K562 (cell line): ENCODE data around the gene S100P. TPM values are rescaled to one million over a fixed set of nuclear protein-coding genes. Genes with fewer than 3 reads are reported as not detected.

ENCODE experiments used
- ATAC-seq: fragments of 200-7000 bp; cut with Tn5 transposase; 3 replicates; pipeline ENCODE4 v1.9.1; 2020; ENCODE audit warnings: moderate library complexity
- BruUV-seq: library from RNA; stranded (reverse); fragments of 400-500 nt; replicated peaks from 2 replicates; lab custom pipeline; 2021; lab: Mats Ljungman, UMichigan
- CTCF ChIA-PET: fragments of 300-600 bp; formaldehyde crosslinking; extraction: SDS; loops from one replicate; lab custom pipeline; 2021; ENCODE audit warnings: low intra/inter-chr PET ratio; lab: Yijun Ruan, JAX
- POLR2A ChIA-PET: fragments of 300-600, 350-650 bp; sonication (Branson Sonifier 250); formaldehyde crosslinking; extraction: SDS; loops from one replicate; lab custom pipeline; 2021; ENCODE audit warnings: antibody characterized with exemption, inconsistent platforms; lab: Yijun Ruan, JAX
- DNase-seq, 4 experiments: peaks; one replicate each; pipeline versions ENCODE4 v3.0.0 to v3.0.0-alpha.2; 2011 to 2018; ENCODE audit warnings: low spot score in 3 of 4, mixed read lengths in 3 of 4; ENCODE audit errors: extremely low read depth in 1 of 4
- FAIRE-seq: peaks from 2 replicates; lab custom pipeline; 2011; peaks lifted over from hg19 to GRCh38; lab: Jason Lieb, UNC
- H2AFZ ChIP-seq: 2 replicates; pipeline ENCODE4 v1.6.0; 2011; ENCODE audit warnings: low read depth, low read length, control low read depth, inconsistent platforms
- H3K27ac ChIP-seq: fragments of 200-600 bp; 3 replicates; pipeline ENCODE4 v1.8.0; 2011; ENCODE audit warnings: low read depth, mild to moderate bottlenecking, control low read depth, inconsistent platforms, low read length, moderate library complexity, mixed read lengths; ENCODE audit errors: extremely low read depth
- H3K27me3 ChIP-seq, 2 experiments: fragments of 300-600 bp in 1 of 2; 2 replicates in 1 of 2; 3 replicates in 1 of 2; pipeline versions ENCODE4 v1.6.0 to v1.8.0; 2011; ENCODE audit warnings: inconsistent platforms in 2 of 2, low read length in 2 of 2, mild to moderate bottlenecking in 1 of 2, mixed read lengths in 1 of 2, moderate library complexity in 1 of 2; ENCODE audit not compliant: control insufficient read depth in 2 of 2, insufficient read depth in 2 of 2
- H3K36me3 ChIP-seq: fragments of 300-600 bp; 3 replicates; pipeline ENCODE4 v1.8.0; 2011; ENCODE audit warnings: mild to moderate bottlenecking, low read length, inconsistent platforms; ENCODE audit not compliant: control insufficient read depth, insufficient read depth
- H3K4me1 ChIP-seq, 2 experiments: fragments of 200-600 bp in 1 of 2; replicated peaks in 1 of 2; 2 replicates in 1 of 2; 3 replicates in 1 of 2; pipeline versions ENCODE4 v1.5.1 to v1.8.0; 2011; ENCODE audit warnings: inconsistent platforms in 2 of 2, low read length in 2 of 2, mild to moderate bottlenecking in 1 of 2, mixed read lengths in 1 of 2, moderate library complexity in 1 of 2; ENCODE audit not compliant: control insufficient read depth in 2 of 2, insufficient read depth in 2 of 2
- H3K4me2 ChIP-seq: 2 replicates; pipeline ENCODE4 v1.6.1; 2011; ENCODE audit warnings: low read length, control low read depth, inconsistent platforms, mixed read lengths; ENCODE audit not compliant: insufficient read depth
- H3K4me3 ChIP-seq: fragments of 200-600 bp; sonication (generic), shearing (Covaris generic); 2 replicates; pipeline ENCODE4 v1.5.1; 2016; ENCODE audit warnings: control low read depth, inconsistent platforms
- H3K79me2 ChIP-seq: fragments of 200-600 bp; 3 replicates; pipeline ENCODE4 v1.8.0; 2011; ENCODE audit warnings: low read length, inconsistent platforms; ENCODE audit not compliant: control insufficient read depth, insufficient read depth
- H3K9ac ChIP-seq, 2 experiments: 2 replicates each; pipeline versions ENCODE4 v1.6.0 to v1.6.1; 2011; ENCODE audit warnings: low read depth in 2 of 2, low read length in 2 of 2, control low read depth in 1 of 2, inconsistent platforms in 1 of 2, mild to moderate bottlenecking in 1 of 2, mixed read lengths in 1 of 2; ENCODE audit not compliant: insufficient read depth in 1 of 2
- H3K9me1 ChIP-seq: one replicate; pipeline ENCODE4 v1.6.0; 2011; ENCODE audit warnings: inconsistent platforms, mild to moderate bottlenecking, low read length, moderate library complexity; ENCODE audit not compliant: control insufficient read depth, insufficient read depth
- H3K9me3 ChIP-seq: replicated peaks from 2 replicates; pipeline ENCODE4 v1.5.1; 2011; ENCODE audit warnings: low read depth, low read length, inconsistent platforms; ENCODE audit not compliant: control insufficient read depth, insufficient read depth
- H4K20me1 ChIP-seq: replicated peaks from 2 replicates; pipeline ENCODE4 v1.6.1; 2011; ENCODE audit warnings: low read length, inconsistent platforms, mixed read lengths; ENCODE audit not compliant: control insufficient read depth, insufficient read depth
- ATF1 ChIP-seq, 2 experiments: fragments of 450-650 bp in 1 of 2; IDR thresholded peaks; 2 replicates each; pipeline ENCODE4 v1.6.1; 2016; ENCODE audit warnings: missing compliant biosample characterization in 1 of 2, missing genetic modification characterization in 1 of 2
- ATF7 ChIP-seq: fragments of 450-650 bp; IDR thresholded peaks from 2 replicates; pipeline ENCODE4 v1.7.1; 2014; ENCODE audit warnings: mild to moderate bottlenecking, moderate library complexity
- CBFB ChIP-seq: sonication (generic); formaldehyde crosslinking; IDR thresholded peaks from 2 replicates; pipeline ENCODE4 v1.4.0; 2020; ENCODE audit warnings: mild to moderate bottlenecking, missing genetic modification reagents
- CEBPB ChIP-seq: fragments of 450-650 bp; IDR thresholded peaks from 2 replicates; pipeline ENCODE4 v1.6.1; 2016; ENCODE audit warnings: missing genetic modification characterization, missing compliant biosample characterization
- DIDO1 ChIP-seq: fragments of 450-650 bp; IDR thresholded peaks from 2 replicates; pipeline ENCODE4 v1.6.1; 2016; ENCODE audit warnings: low read depth, missing biosample characterization, missing genetic modification characterization
- DMBX1 ChIP-seq: fragments of 250-450 bp; sonication (Bioruptor Pico); IDR thresholded peaks from 2 replicates; pipeline ENCODE4 v1.8.0; 2022; ENCODE audit warnings: inconsistent platforms, mild to moderate bottlenecking, moderate library complexity, borderline replicate concordance
- GABPA ChIP-seq: fragments of 200-800 bp; sonication (Bioruptor generic); conservative IDR thresholded peaks from 2 replicates; pipeline ENCODE4 v1.6.1; 2016; ENCODE audit warnings: low read depth, missing genetic modification characterization, missing compliant biosample characterization
- HEY1 ChIP-seq: fragments of 250-450 bp; sonication (Bioruptor Pico); IDR thresholded peaks from 2 replicates; pipeline ENCODE4 v1.5.0; 2020; ENCODE audit warnings: mild to moderate bottlenecking, moderate library complexity, borderline replicate concordance
- ILK ChIP-seq: fragments of 450-650 bp; IDR thresholded peaks from 2 replicates; pipeline ENCODE4 v1.6.1; 2016; ENCODE audit warnings: missing genetic modification characterization, low read depth, mild to moderate bottlenecking, missing compliant biosample characterization, moderate library complexity, borderline replicate concordance
- JUNB ChIP-seq: fragments of 450-650 bp; formaldehyde crosslinking; conservative IDR thresholded peaks from 2 replicates; pipeline ENCODE4 v1.4.0; 2020; ENCODE audit warnings: mild to moderate bottlenecking
- KLF16 ChIP-seq: IDR thresholded peaks from 2 replicates; pipeline ENCODE4 v1.6.1; 2016; ENCODE audit warnings: antibody characterized with exemption
- MYNN ChIP-seq, 2 experiments: sonication (generic); formaldehyde crosslinking in 1 of 2; IDR thresholded peaks; 2 replicates each; pipeline versions ENCODE4 v1.5.0 to v1.6.1; 2016 to 2020; ENCODE audit warnings: antibody characterized with exemption in 1 of 2, missing genetic modification reagents in 1 of 2
- NFIC ChIP-seq: fragments of 450-650 bp; IDR thresholded peaks from 2 replicates; pipeline ENCODE4 v1.6.1; 2017; ENCODE audit warnings: mild to moderate bottlenecking, inconsistent platforms
- POLR2G ChIP-seq: fragments of 200-400 bp; formaldehyde crosslinking; IDR thresholded peaks from 2 replicates; pipeline ENCODE4 v1.6.1; 2017; ENCODE audit warnings: low read depth, mild to moderate bottlenecking, antibody characterized with exemption, low read length, moderate library complexity
- SPI1 ChIP-seq: IDR thresholded peaks from 2 replicates; pipeline ENCODE4 v1.6.1; 2011; ENCODE audit warnings: low read depth, low read length, control low read depth, borderline replicate concordance
- SREBF1 ChIP-seq: fragments of 150-350 bp; IDR thresholded peaks from 2 replicates; pipeline ENCODE4 v1.6.1; 2014; ENCODE audit warnings: antibody characterized with exemption, low read depth, low read length, borderline replicate concordance
- SRF ChIP-seq, 2 experiments: fragments of 250-450, 450-650 bp in 1 of 2; sonication (Bioruptor Pico) in 1 of 2; sonication (generic) in 1 of 2; formaldehyde crosslinking; IDR thresholded peaks; 2 replicates each; pipeline versions ENCODE4 v1.5.0 to v1.5.1; 2020 to 2022; ENCODE audit warnings: mild to moderate bottlenecking in 1 of 2, missing genetic modification reagents in 1 of 2
- U2AF1 ChIP-seq: fragments of 200-400 bp; formaldehyde crosslinking; optimal IDR thresholded peaks from 2 replicates; pipeline ENCODE3; 2017; ENCODE audit warnings: mild to moderate bottlenecking, low read depth, low read length, moderate library complexity
- ZNF696 ChIP-seq: fragments of 250-450 bp; sonication (Bioruptor Pico); conservative IDR thresholded peaks from 2 replicates; pipeline ENCODE4 v1.4.0; 2020; ENCODE audit warnings: mild to moderate bottlenecking, moderate library complexity
- WGBS: fragments of 100-300 bp; shearing (Covaris generic); methylation state at CpG from one replicate; pipeline ENCODE4 v1.1.6; 2016; ENCODE audit warnings: low coverage, mixed read lengths; ENCODE audit not compliant: insufficient coverage; ENCODE audit errors: missing lambda C conversion rate; 5-methylcytosine and 5-hydroxymethylcytosine counted together
- in situ Hi-C: fragments of 300-500 bp; cut with MboI; formaldehyde crosslinking; loops from 4 replicates; pipeline ENCODE4 v1.15.0; 2018; ENCODE audit warnings: inconsistent platforms, mixed read lengths
- intact Hi-C: fragments of 100-400 bp; cut with micrococcal nuclease; formaldehyde crosslinking; loops from 2 replicates; pipeline ENCODE4 v1.14.2; 2022
- polyA plus RNA-seq, 8 experiments: library from polyadenylated mRNA; depleted of rRNA in 4 of 8; stranded (reverse) in 5 of 8; unstranded in 3 of 8; fragments of >200 nt; fragmentation: Nextera tagmentation in 2 of 8; fragmentation: Illumina TruSeq in 1 of 8; extraction: Ambion mirVana in 2 of 8; extraction: Trizol in 1 of 8; gene quantifications; 2 replicates each; pipeline versions ENCODE4 v1.2.1 to v1.2.3, GENCODE V29; 2011 to 2014; ENCODE audit warnings: inconsistent platforms in 1 of 8, missing spikeins in 1 of 8
- total RNA-seq, 7 experiments: library from RNA; depleted of rRNA in 6 of 7; stranded (reverse); fragments of >200 nt in 6 of 7; fragmentation: Illumina TruSeq in 2 of 7; extraction: Trizol in 2 of 7; gene quantifications; 2 replicates each; pipeline versions ENCODE4 v1.2.1 to v1.2.3, GENCODE V29; 2011 to 2021; ENCODE audit warnings: low replicate concordance in 1 of 7
- TF ChIP-seq, protein P1 (sequence below): sonication (generic); formaldehyde crosslinking; IDR thresholded peaks from 2 replicates; pipeline ENCODE4 v1.8.1; 2023; ENCODE audit warnings: mild to moderate bottlenecking, missing genetic modification reagents, moderate library complexity
- TF ChIP-seq, protein P2 (sequence below): fragments of 450-650 bp; formaldehyde crosslinking; IDR thresholded peaks from 2 replicates; pipeline ENCODE4 v1.4.0; 2022; ENCODE audit warnings: mild to moderate bottlenecking, moderate library complexity

The S100P gene
- total and polyA plus RNA-seq, 9 of the 15 experiments (the other 6 are each of a cell fraction or from before 2014, with no cell fraction given), result 4.1 to 23.8 (median 7.5) TPM

DNA sequence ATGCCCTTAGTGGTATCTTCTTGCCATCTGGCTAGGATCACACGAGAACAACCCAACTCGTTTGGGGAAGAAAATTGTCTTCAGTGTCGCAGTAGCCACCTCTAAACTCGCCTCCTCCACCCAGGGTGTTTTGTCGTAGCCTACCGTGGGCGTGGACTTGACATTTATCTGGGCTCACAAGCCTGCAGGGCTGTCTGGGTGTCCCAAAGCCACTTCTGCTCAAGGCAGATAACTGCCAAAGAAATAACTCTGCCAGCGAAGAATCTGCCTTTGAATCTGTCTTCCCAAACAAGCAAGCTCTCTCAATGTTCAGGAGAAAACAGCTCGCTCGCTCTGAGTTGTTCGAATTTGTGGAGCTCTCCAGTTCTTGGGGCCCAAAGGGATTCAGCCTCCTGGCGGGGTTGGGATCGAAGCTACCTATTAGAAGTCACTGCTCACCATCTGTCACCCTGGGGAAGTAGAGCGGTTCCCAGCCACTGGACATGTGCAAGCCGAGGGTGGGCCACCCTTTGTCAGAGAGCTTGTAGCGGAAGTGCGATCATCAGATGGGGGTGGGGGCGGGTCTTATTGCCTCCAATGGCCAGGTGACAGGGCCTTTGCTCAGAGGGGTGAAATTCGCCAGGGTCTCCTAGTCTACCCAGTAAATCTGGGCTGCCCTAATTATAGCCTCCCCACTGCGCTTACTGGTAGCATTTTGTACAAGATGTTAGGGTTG lies 37.1 kb downstream of the S100P start:
- intact Hi-C loops, result loop anchor here (2.0 to 5.0 kb wide), 3 partner anchors 22 to 257 kb away; partner anchors contain the start of gene KIAA0232
- Histone ChIP-seq H3K27ac (peak overlapping the region; percentile 93), H3K79me2 (no peaks in the 10 kb centered on the region), H3K9me3 (no peaks in the 10 kb centered on the region), H3K4me2 (peak overlapping the region; percentile 85), H4K20me1 (no peaks in the 10 kb centered on the region), H3K9ac (peak overlapping the region; percentile 82 to 88), H3K27me3 (no peaks in the 10 kb centered on the region), H3K36me3 (no peaks in the 10 kb centered on the region), H2AFZ (peak overlapping the region; percentile 57), H3K4me1 (peaks cover 58 to 62% of the 10 kb centered on the region in 2 experiments), H3K9me1 (peaks cover 4% of the 10 kb centered on the region), H3K4me3 (peak overlapping the region; percentile 10; the same call in 1 of the 2 replicates)
- under 1% methylated on average over 20 of the region's 20 CpGs for WGBS
- CTCF ChIA-PET, result no interaction called here
- FAIRE-seq (peak; percentile 97), ATAC-seq (peak; percentile 80), DNase-seq (peak; percentile 75 to 98 (median 84))
- in situ Hi-C loops, result no loop called here
- TSS peak; percentile 96 for BruUV-seq
- POLR2A ChIA-PET, result interaction anchor here (0.7 to 1.9 kb wide), 19 partner anchors 13 to 416 kb away, joined by 3 to 9 read pairs (median 4); partner anchors contain the start of genes BLOC1S4, GRPEL1 and MRFAP1L1
- TF ChIP-seq, protein P1, sequence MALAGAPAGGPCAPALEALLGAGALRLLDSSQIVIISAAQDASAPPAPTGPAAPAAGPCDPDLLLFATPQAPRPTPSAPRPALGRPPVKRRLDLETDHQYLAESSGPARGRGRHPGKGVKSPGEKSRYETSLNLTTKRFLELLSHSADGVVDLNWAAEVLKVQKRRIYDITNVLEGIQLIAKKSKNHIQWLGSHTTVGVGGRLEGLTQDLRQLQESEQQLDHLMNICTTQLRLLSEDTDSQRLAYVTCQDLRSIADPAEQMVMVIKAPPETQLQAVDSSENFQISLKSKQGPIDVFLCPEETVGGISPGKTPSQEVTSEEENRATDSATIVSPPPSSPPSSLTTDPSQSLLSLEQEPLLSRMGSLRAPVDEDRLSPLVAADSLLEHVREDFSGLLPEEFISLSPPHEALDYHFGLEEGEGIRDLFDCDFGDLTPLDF (CRISPR knock-in tag), result no peak
- TF ChIP-seq SREBF1 (no peak), ATF7 (peak; percentile 86), ATF1 (CRISPR knock-in tag; IDR thresholded peaks at IDR 0.05) (no peak), ATF1 (tag; IDR thresholded peaks at IDR 0.05) (peak; percentile 85), NFIC (peak; percentile 92), U2AF1 (no peak), DIDO1 (tag) (no peak), SRF (CRISPR knock-in tag; IDR thresholded peaks at IDR 0.05) (0 out of 4 replicates have a peak, but pooled peaks of 1 of the 2 experiments have one; percentile 53), HEY1 (CRISPR knock-in tag) (peak; percentile 84; the same call in 1 of the 2 replicates), MYNN (IDR thresholded peaks at IDR 0.05) (peak; percentile 82; the same call in 1 of the 2 replicates), MYNN (CRISPR knock-in tag; IDR thresholded peaks at IDR 0.05) (no peak), ILK (tag) (no peak), DMBX1 (peak; percentile 57), CEBPB (tag) (no peak), GABPA (peak; percentile 76), CBFB (CRISPR knock-in tag) (no peak), ZNF696 (no peak), SPI1 (peak; percentile 82), KLF16 (peak; percentile 97), POLR2G (peak; percentile 61), JUNB (CRISPR knock-in tag) (no peak)
- TF ChIP-seq, protein P2, sequence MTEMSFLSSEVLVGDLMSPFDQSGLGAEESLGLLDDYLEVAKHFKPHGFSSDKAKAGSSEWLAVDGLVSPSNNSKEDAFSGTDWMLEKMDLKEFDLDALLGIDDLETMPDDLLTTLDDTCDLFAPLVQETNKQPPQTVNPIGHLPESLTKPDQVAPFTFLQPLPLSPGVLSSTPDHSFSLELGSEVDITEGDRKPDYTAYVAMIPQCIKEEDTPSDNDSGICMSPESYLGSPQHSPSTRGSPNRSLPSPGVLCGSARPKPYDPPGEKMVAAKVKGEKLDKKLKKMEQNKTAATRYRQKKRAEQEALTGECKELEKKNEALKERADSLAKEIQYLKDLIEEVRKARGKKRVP (CRISPR knock-in tag), result no peak; the same call in 1 of the 2 replicates
